CD4-positive, alpha-beta T cell treated with Interleukin-4 for 1 hour (primary cell): Measurements from ENCODE around the gene ATXN7L1.

ENCODE experiments used
- DNase-seq, 2 donors: peaks; one replicate each; pipeline ENCODE4 v3.0.0-alpha.2; 2020 to 2022

The ATXN7L1 gene

DNA sequence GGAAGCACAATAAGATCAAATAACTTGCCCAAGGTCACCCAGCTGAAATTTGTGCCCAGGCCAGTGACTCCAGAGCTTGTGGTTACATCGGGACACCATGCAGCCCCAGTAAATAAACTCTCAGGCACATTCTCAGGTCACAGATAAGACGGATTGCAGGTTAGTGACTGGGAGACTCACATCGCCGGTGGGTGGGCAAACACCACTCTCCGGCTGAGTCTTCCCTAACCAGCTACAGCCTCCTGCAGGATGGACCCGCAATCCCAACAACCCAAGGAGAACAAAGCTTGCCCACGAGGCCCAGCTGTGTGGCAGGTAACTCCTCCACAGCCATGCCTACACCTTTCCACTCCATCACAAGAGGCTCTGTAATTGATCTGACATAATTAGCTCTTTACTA lies 213.4 kb downstream of the ATXN7L1 start:
- DNase-seq, result no peak

DNA sequence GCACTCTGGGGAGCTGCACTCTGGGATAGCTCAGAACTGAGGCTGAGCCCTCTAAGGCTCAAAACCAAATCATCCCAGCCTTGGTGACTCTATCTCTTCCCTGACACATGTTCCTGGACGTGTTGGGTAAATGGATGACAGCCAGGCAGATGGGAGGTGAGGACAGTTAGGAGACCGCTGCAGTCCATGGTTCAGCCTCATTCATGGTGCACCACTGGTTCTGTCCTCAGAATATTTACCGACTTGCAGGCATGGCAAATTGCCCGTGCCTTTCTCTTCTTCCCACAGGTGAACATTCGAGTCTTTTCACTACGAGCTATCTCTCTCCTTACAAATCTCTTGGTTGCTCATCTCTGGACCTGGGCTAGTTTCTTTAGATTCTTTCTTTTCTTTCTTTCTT lies 214.8 kb downstream of the ATXN7L1 start:
- DNase-seq, result no peak

DNA sequence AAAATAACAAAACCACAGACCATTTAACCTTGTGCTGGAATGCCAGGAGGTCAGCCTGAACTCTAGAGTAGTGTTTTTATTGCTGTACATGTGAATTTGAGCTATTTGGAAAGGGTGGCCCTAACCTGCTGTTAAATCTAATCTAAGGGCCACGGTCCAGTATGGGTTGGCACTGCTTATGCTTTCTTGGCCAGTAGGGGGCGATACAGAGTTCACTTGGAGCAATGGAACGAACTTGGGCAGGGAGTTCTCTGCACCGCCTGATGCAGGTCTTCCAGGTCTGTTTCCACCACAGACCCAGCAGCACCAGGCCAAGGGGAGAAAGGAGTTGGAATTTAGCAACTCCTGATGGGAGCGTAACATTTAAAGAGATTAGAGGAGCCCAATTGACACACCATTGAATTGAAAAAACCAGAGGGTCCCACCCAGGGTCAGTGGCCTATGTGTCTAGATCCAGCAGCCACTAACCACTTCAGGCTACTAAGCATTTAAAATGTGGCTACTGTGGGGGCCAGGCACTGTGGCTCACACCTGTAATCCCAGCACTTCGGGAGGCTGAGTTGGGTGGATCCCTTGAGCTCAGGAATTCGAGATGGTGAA lies 219.4 kb downstream of the ATXN7L1 start:
- DNase-seq, result peak; percentile 67 to 77

DNA sequence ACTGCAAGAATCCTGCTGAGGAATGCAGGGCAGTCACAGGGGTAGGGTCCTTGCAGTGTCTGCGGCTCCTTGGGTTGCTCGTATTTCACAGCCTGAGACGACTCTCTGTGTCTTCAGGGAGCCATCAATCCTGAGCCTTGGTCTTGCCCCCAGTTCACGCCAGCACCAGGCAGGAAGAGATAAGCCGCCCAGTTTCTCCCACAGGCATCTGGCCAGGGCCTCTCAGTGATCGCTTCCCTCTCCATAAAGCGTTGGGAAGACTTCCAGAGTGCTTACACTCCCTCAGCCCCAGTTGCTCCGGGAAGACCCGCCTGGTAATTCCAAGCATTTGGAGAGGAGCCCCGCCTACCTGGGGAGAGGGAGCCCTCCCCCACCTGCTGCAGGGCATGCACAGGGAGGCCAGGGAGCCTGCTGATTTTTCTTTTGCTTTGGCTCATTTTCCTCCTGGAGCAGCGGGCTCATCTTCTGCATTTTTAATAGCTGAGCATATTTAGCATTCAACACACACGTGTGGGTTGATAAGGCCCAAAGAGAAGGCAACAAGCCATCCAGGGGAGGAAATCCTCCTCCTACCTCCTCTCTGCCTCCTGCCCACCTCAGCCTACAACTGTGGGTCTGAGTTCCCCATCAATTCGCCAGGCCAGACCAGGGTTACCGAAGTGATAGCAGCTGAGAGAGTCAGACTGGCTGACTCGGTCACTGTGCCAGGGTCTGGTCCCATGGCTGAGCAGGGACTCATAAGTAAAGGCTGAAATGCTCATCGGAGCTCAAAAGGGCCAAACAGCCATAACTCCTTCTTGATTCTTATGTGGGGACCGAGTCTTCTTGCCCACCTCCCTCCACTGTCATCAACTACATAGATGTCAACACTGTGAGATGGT lies 220.7 kb downstream of the ATXN7L1 start:
- DNase-seq, result no peak

DNA sequence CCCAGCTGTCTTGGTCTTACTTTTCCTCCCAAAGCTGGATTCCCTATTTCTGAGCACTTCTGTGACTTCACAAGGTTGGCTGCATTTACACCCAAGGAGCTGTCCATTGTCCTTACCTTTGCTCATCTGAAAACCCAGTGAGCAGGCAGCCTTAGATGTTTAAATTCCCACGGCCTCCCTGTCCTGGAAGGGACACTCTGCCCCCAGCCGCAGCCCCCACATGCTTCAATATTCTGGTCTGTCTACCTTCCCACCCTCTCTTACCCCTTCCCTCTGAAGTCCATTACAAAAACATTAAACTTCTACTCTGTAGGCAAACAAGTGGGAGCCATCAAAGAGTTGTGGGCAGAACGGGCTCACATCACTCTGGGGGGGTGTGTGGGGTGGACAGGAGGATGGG lies 221.3 kb downstream of the ATXN7L1 start:
- no peak for DNase-seq

DNA sequence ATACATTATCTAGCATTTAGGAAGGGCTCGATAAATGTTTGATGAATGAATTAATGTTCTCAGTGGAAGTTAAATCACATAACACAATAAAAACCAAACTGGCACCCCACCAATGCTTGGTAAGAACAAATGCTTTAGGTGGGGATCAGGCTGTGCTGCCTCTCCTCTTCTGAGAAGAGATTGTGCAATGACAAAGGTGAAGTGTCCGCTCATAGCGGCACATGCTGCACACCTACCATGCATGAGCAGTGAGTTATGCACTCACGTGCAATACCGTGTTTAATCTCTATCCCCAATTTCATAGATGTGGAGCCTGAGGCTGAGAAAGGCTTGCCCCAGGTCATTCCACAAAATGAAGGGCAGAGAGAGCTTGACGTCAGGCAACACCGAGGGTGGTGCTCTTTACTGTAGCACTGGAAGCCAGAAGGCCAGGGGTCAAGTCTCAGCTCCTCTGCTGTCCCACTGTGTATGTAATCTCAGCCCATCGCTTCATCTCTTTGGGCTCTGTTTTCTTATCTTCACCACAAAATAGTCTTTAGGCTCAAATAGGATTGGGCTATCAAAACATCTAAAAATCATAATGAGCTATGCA lies 222.2 kb downstream of the ATXN7L1 start:
- DNase-seq, result no peak

DNA sequence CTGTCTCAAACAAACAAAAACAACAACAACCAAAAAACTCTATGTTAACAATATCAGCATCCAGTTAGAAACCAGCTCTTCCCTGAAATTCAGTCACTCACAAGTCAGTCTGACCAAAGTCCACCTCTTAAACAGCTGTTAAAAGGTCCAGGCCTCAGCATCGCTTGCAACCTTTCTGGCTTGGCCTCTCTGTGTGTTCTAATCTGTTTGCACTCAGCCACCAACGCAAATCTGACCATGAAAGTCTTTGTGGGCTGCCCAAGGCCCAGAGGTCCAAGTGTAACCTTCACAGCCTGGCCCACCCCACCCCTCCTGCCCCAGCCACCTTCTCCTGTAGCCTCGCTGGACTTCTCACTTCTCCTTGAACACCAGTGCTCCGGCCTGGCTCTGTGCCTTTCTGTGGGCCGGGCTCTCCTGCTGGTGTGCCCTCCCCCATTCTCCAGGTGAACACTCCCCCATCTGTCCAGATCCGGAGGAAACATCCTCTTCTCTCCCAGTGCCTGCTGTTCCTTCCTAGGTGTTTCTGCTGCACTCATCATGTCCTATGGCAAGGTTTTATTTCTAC lies 222.9 kb downstream of the ATXN7L1 start:
- DNase-seq, result no peak

DNA sequence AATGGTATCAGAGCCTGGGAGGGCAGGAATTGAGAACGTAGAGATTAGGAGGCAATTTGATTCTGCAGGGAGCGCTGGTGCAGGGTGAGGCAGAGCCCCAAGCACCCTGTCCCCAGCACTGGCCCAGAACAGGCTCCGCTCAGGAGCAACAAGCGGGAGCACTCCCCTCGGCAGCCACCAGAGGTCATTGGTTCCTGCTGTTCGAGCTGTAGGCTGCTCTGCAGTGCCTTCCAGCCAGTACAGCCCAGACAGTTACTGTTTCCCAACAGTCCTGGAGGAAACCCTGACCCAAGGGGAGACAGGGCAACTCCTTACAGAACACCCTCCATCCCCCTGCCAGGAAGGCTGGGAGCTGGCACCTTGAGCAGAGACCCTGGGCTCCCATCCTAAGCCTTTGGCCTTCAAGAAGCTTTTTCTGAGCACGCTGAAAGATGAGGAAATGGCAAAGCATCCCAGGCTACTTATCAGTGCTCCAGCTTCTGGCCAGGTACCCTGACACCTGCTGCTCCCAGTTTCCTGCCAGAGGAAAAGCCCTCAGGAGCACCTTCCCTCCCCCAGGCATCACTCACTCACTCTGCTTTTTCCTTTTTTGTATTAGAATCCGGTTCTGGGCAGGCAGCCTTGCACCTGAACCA lies 223.9 kb downstream of the ATXN7L1 start:
- peak; percentile 57 to 62 for DNase-seq

DNA sequence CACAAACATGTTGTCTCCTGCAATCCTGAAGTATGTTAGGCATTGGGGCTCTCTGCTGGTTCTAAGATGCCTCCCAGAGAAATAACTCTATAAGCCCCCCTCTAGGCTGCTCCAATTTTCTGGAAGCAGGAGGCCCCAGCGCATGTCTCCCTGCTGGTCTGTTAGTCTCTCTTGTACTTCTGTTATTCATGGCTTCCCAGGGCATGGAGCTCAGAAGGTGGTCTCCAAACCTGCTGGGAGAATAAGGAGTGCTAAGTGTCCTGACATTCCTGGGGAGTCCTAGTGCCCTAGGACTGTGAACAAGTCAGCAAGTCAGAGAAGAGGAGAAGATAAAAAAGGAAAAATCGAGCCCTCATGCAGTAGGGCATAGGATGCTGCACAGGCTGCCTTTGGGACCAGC lies 224.6 kb downstream of the ATXN7L1 start:
- DNase-seq, result no peak

DNA sequence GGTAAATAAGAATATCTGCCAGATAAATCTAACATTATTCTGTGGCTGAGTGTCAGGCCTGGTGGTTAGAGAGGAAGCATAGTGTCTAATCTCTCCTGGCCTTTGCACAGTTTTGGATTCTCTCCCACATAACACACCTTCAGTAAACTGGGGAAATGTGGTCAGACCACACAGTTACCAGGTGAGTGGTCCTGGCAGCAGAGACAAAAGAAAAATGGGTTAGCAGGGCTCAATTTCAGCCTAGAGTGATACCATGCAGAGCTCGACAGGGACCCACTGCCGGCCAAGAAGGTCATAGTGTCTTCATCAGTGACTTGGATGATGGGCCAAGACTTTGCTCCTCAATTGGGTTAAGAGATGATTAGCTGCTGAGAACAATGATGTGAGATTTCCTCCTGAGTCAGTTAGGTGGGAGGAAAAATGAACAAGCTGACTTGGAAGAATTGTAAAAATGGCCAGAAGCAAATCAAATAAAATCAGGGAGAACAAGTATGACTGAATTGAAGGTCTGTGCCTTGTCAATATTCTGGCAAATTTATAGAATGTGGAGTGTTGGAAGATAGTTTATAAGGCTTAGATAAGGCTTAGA lies 225.9 kb downstream of the ATXN7L1 start:
- no peak for DNase-seq

DNA sequence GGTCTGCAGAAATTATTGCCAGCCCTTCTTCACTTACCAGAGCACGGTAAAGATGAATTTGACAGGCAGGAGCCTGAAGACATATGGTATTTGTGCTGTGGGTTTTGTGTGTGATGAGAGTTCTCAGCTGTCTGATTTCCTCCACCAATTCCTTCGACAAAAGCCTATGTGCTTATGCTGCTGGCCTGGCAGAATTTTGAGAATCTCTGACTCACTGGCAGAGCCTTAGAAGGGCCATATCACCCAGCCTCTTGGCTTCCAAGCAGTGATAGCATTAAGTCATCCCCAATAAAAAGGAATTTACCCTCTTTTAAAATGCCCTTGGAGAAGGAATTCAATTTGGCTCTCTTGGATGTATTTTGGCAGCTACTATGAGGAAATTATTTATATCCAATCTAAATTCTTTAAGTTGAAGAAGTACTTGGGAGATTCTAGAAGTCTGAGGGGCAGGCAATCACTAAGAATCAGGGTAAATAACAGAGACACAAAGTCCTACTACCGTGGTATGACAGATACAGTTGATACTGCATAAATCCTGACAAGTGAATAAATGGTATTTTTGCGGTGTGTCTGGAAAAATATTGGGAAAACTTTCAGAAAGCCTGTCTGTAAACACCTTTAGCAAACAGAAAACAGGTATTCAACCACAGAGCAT lies 226.5 kb downstream of the ATXN7L1 start:
- DNase-seq, result no peak

DNA sequence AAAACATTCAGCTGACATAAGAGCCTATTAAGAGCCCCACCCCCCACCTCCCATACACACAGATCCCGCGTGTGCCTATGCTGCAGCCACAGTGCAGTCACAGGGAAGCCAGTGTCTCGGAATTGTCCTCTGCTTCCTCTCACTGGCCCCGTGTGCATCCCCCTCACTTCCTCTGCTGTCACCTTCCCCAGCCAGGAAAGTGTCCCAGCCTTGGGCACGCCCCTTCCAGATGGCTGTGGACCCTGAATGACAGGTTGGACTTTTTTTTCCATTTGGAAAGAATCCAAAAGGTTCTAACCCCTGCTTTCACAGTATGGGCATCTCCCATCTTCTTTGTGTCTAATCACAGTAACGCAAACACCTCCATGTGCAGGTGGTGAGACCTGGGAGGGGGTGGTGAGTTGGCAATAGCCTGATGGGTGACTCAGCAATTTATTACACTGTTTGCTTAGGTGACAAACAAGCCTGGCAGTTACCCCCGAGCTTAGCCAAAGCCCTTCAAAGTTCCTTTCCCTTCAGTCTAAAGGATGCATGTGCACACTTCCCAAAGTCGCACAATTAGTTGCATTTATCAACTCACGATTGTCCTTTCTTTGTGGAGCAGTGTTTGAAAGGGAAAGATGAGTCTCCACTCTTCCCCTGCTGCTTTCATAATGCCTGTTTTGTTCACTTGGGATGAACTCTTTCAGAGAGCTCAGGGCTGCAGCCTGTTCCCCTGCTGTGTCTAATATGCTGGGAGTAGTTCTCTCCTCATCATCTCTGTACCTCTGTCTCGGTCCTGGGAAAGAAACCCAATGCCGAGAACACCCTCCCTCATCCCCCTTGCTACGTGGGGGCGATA lies 227.6 kb downstream of the ATXN7L1 start:
- DNase-seq, result no peak

DNA sequence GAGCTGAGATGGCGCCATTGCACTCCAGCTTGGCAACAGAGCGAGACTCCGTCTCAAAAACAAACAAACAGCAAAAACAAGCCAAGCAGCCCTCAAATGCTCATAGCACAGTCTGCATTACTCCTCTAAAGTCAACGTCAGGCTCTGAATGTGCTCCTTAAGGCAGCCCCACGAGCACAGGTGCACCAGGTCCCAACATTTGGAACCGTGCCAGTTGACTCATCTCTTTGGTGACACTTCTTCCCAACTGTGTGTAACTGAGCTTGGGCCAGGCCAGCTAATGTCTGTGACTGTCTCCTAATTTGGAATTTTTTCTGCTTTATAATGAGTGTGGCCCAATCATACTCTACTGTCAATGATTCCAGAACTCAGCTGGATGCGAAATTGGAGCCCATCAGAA lies 228.8 kb downstream of the ATXN7L1 start:
- DNase-seq, result no peak

DNA sequence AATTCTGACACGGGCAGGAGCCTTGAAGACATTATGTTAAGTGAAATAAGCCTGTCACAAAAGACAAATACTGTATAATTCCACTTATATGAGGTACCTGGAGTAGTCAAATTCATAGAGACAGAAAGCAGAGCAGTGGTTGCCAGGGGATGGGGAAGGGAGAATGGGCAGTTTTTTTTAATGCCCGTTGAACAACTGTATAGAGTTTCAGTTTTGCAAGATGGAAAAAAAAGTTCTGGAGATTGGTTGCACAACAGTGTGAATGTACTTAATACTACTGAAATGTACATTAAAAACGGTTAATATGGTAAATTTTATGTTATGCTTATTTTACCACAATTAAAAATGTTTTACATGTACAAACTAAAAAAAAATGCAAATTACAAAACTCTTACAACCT lies 231.5 kb downstream of the ATXN7L1 start:
- no peak for DNase-seq

DNA sequence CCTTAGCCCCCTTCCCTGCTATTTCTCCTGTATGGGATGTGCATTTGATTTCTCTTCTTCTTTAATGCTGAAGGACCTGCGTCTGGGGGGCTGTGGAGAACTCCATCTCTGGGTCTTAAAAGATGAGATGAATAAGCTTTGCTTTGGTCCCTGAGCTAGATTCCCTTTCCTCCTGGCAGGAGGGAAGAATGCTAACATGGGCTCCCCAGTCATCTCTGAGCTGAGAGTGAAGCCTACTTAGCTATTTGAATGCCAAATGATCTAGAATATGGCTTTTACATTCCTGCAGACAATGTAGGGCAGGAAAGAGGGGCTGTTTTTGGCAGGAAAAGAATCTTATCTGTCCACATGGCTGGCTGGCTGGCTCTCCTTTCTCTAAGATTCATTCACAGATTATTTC lies 232.5 kb downstream of the ATXN7L1 start:
- no peak for DNase-seq

DNA sequence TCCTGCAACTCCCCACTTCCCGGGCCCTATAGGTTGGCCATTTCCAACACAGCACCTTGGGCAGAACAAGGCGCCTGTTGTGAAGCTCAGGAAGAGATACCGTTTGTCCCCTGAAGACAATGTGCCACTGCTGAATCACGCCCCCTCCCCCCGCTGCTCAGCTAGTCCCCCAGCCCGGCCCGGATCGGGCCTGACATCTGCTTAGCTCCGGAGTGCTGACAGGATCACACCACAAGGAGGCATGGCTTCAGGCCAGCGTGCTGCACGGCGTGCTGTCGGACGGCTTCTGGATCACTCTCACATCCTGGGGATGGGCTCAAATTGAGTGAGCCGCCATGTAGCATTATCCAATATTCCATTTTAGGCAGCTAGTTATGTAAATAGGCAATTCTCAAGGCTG lies 233.0 kb downstream of the ATXN7L1 start:
- DNase-seq, result no peak

DNA sequence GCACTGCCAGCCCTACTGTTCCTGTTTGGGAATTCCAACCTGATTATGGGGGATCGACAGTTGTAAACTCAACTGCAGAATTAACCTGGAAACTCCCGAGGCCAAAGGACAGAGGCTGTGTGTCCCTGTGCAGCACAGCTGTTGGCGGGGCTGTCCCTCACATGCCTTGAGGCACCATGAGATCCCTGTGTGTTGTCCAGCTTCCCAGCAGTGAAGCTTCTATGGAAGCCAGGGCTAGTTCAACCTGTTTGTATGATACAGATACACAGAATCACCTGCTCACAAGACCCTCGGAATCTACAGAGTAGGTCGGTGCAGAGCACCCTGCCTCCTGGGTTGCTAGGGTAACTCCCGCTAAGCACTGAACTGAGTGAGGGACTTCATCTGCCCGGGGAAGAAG lies 234.1 kb downstream of the ATXN7L1 start:
- no peak for DNase-seq

DNA sequence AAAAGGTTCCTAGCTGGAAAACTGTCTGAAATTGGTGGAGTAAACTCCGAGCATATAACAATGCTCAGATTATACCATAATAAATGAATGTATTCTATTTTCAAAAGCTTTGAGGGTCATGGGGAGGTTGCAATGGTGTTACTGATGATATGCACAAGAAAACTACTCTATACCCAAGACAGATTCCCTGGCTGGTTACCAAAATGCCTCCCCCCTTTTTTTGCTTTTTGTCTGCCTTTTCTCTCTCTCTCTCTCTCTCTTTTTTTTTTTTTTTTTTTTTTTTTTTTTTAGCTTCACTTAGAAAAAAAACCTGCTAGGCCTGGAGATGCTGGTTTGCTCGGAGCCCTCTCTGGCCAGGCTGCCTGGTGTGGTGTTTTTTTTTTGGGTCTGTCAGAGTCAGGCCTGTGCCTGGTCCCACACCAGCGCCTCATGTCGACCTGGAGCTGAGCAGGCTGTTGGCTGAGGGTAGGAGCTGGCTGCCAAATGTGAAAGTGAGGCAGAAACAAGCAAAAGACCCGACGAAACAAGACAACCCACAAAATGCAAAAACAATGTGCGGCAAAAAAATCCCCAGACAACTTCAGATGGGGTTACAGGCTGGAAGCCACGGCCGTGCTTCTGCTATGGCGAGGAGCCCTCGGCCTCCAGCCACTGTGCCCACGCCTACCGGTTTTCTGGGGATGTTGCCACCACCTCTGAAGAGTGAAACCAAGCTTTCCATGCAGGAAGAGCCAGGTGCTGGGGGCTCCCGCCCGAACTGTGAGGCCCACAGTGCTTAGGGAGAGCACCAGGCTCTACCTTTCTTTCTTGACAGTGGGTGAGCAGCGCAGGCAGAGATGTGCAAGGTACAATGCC lies 235.2 kb downstream of the ATXN7L1 start:
- no peak for DNase-seq

DNA sequence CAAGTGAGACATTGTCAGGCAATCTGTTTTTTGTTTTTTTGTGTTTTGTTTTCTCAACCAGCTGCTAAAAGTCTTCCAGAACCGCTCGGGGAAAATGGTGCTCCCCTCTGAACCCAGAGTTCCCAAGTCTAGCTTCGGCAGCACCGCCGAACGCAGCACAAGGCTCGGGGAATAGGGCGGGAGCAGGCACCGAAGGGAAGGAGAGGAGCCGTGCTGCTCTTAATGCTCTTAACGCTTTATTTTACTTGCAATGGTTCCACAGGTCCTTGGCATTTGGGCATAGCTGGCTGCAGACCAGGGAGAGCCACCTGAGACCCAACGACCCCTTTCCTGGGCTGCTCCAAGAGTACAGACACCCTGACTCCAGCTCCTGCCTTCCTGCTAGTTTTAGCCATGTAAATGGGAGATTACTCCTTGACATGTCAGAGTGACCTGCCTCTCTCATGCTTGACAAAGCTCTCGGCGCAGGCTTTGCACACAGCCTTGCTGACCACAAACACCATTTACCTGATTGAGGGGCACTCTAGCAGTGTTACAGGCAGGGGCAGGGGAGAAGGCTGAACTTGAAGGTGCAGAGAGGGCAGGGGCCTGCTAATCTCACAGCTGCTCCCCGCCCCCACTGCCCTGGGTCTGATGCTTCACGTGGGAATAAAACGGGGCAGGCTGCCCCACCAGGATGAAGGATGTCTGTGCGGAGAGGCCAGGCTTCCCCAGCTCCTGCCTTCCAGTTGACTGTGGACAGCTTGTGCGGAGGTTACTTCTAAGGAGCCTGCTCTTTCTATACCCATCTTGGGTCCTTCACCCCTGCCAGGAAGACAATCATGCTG lies 236.5 kb downstream of the ATXN7L1 start:
- no peak for DNase-seq
